Calu3 (cell line): ENCODE data around the gene EPHA10. TPM values are rescaled to one million over a fixed set of nuclear protein-coding genes. Genes with fewer than 3 reads are reported as not detected.

Experiments
- BruUV-seq: library from RNA; stranded (reverse); fragments of 400-500 nt; replicated peaks from 2 replicates; lab custom pipeline; 2021; lab: Mats Ljungman, UMichigan
- CTCF ChIA-PET: fragments of 300-600 bp; sonication (Branson Sonifier 250); formaldehyde crosslinking; loops from one replicate; lab custom pipeline; 2022; ENCODE audit warnings: antibody characterized with exemption; lab: Charles Lee
- DNase-seq: peaks from one replicate; pipeline ENCODE4 v3.0.0; 2022
- H3K27ac Mint-ChIP-seq: one replicate; pipeline ENCODE4 v1.8.0; 2022; ENCODE audit warnings: mixed read lengths; ENCODE audit not compliant: unreplicated experiment
- H3K27me3 Mint-ChIP-seq: one replicate; pipeline ENCODE4 v1.8.0; 2022; ENCODE audit warnings: mixed read lengths; ENCODE audit not compliant: unreplicated experiment
- H3K36me3 Mint-ChIP-seq: one replicate; pipeline ENCODE4 v1.8.0; 2022; ENCODE audit warnings: mild to moderate bottlenecking, moderate library complexity, mixed read lengths; ENCODE audit not compliant: insufficient read depth, unreplicated experiment
- H3K4me1 Mint-ChIP-seq: one replicate; pipeline ENCODE4 v1.8.0; 2022; ENCODE audit warnings: mild to moderate bottlenecking, low read depth, mixed read lengths; ENCODE audit not compliant: unreplicated experiment
- H3K4me3 Mint-ChIP-seq: one replicate; pipeline ENCODE4 v1.8.0; 2022; ENCODE audit warnings: mild to moderate bottlenecking, low read depth, moderate library complexity, mixed read lengths; ENCODE audit not compliant: unreplicated experiment
- H3K9me3 Mint-ChIP-seq: one replicate; pipeline ENCODE4 v1.8.0; 2022; ENCODE audit warnings: low read depth, mixed read lengths; ENCODE audit not compliant: unreplicated experiment
- intact Hi-C: fragments of 100-400 bp; cut with micrococcal nuclease; formaldehyde crosslinking; loops from one replicate; pipeline ENCODE4 v1.10.0; 2022; ENCODE audit not compliant: unreplicated experiment
- total RNA-seq: library from RNA; stranded (reverse); gene quantifications from 2 replicates; pipeline ENCODE4 v1.2.3, GENCODE V29; 2022
- TF ChIP-seq, protein P1 (sequence below): fragments of 200-600 bp; IDR thresholded peaks from one replicate; pipeline ENCODE4 v1.8.0; 2022; ENCODE audit warnings: antibody characterized with exemption; ENCODE audit not compliant: unreplicated experiment

EPHA10 gene
- total RNA-seq, 1 experiment from 2014 or later = 7.8 TPM

GRCh38 chr1:37809942-37810341 is 45.0 kb upstream of the EPHA10 start:
- no peak for DNase-seq
- intact Hi-C loops = loop anchor here (10.0 kb wide), 1 partner anchor 115 kb away; the partner anchor contains the start of gene CDCA8
- BruUV-seq = no TSS peak
- H3K27me3 Mint-ChIP-seq = no peaks in the 10 kb centered on the region
- H3K4me3 Mint-ChIP-seq = no peak overlapping the region
- H3K4me1 Mint-ChIP-seq = peaks cover 13% of the 10 kb centered on the region
- no peaks in the 10 kb centered on the region for H3K9me3 Mint-ChIP-seq
- peaks cover 39% of the 10 kb centered on the region for H3K36me3 Mint-ChIP-seq
- H3K27ac Mint-ChIP-seq = no peak overlapping the region
- CTCF ChIA-PET = interaction anchor here (0.6 kb wide), 1 partner anchor 517 kb away, joined by 9 read pairs; no protein-coding TSS in a partner anchor
- TF ChIP-seq, protein P1, sequence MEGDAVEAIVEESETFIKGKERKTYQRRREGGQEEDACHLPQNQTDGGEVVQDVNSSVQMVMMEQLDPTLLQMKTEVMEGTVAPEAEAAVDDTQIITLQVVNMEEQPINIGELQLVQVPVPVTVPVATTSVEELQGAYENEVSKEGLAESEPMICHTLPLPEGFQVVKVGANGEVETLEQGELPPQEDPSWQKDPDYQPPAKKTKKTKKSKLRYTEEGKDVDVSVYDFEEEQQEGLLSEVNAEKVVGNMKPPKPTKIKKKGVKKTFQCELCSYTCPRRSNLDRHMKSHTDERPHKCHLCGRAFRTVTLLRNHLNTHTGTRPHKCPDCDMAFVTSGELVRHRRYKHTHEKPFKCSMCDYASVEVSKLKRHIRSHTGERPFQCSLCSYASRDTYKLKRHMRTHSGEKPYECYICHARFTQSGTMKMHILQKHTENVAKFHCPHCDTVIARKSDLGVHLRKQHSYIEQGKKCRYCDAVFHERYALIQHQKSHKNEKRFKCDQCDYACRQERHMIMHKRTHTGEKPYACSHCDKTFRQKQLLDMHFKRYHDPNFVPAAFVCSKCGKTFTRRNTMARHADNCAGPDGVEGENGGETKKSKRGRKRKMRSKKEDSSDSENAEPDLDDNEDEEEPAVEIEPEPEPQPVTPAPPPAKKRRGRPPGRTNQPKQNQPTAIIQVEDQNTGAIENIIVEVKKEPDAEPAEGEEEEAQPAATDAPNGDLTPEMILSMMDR = no peak

DNA sequence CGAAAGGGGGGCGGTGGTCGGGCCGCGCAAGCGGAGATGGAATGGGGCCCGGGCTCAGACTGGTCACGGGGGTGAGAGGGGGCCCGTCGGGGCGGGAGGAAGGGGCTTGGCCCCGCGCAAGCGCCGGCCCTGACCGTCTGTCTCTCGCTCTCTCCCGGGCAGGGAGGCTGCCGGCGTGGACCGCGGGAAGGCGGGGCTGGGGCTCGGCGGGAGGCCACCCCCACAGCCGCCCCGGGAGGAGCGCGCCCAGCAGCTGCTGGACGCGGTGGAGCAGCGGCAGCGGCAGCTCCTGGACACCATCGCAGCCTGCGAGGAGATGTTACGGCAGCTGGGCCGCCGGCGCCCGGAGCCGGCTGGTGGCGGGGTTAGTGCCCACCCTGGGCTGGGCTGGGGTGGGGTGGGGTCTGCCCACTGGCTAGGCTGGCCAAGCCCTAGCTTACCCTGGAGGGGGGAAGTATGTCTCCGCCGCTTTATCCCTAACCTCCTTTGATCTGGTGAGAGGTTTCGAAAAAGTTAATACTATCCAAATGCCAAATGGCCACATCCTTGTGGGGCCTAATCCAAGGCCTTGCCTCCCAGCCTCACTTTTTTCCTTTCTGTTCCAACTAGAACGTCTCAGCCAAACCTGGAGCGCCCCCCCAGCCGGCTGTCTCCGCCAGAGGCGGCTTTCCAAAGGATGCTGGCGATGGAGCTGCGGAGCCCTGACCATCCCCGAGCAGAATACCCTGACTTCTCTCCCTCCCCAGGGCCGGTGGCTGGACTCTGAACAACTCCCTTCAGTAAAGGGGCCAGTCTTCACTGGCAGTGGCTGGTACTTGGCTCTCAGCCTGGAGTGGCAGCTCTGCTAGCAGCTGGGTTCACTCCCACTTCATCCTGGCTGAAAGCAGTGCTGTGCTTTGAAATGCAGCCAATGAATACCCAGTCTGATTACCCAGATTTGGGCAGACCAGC is 43.7 kb upstream of the EPHA10 start:
- peak overlapping the region; percentile 96 for H3K27ac Mint-ChIP-seq
- no TSS peak for BruUV-seq
- CTCF ChIA-PET = interaction anchor here (0.6 to 1.4 kb wide), 8 partner anchors 12 to 778 kb away, joined by 3 to 10 read pairs (median 4); a partner anchor contains a TSS
- DNase-seq = peak; percentile 82
- TF ChIP-seq, protein P1 = no peak
- no peaks in the 10 kb centered on the region for H3K27me3 Mint-ChIP-seq
- peaks cover 51% of the 10 kb centered on the region for H3K36me3 Mint-ChIP-seq
- peaks cover 13% of the 10 kb centered on the region for H3K4me1 Mint-ChIP-seq
- intact Hi-C loops = loop anchor here (10.0 kb wide), 1 partner anchor 114 kb away; the partner anchor contains the start of gene CDCA8
- peak overlapping the region; percentile 95 for H3K4me3 Mint-ChIP-seq
- no peaks in the 10 kb centered on the region for H3K9me3 Mint-ChIP-seq

GRCh38 chr1:37807555-37808368 is 42.8 kb upstream of the EPHA10 start, which contains the start of the genes C1orf122 and YRDC:
Gene C1orf122 (plus strand): TSS chr1:37807790. CDS start chr1:37808405, 615 bp downstream.
Gene YRDC (minus strand): TSS chr1:37808208. CDS start chr1:37808180, 28 bp downstream.
- H3K4me3 Mint-ChIP-seq = peak within 1 kb of the TSS; percentile 95
- no peaks in the 10 kb centered on the region for H3K9me3 Mint-ChIP-seq
- peaks cover 59% of the 10 kb centered on the region for H3K36me3 Mint-ChIP-seq
- H3K27me3 Mint-ChIP-seq = no peaks in the 10 kb centered on the region
- H3K27ac Mint-ChIP-seq = peak within 1 kb of the TSS; percentile 96
- TF ChIP-seq, protein P1 = no peak
- DNase-seq = peak; percentile 96
- intact Hi-C loops = loop anchor here (10.0 kb wide), 1 partner anchor 113 kb away; the partner anchor contains the start of gene CDCA8
- peaks cover 13% of the 10 kb centered on the region for H3K4me1 Mint-ChIP-seq
- BruUV-seq = no TSS peak
- CTCF ChIA-PET = interaction anchor here (0.6 to 1.4 kb wide), 8 partner anchors 11 to 779 kb away, joined by 3 to 10 read pairs (median 4); a partner anchor contains a TSS

DNA sequence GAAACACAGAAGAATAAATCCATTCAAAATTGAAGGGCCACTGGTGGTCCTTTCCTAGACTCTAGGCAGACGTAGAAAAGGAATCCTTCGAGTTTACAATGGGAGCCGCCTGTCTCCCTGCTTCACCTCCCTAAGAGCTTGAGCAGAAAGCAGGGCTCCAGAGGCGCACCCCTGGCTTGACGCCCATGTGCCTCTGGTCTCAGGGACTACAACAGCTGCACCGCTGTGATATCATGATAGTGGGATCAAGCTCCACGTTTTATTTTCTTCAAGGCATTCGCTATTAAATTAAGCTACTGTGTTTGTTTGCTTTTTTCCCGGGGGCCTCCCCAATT is 42.3 kb upstream of the EPHA10 start:
- TF ChIP-seq, protein P1 = no peak
- Mint-ChIP-seq H3K4me3 (peak overlapping the region; percentile 95), H3K36me3 (peaks cover 65% of the 10 kb centered on the region), H3K27ac (peak overlapping the region; percentile 96), H3K4me1 (peaks cover 13% of the 10 kb centered on the region), H3K9me3 (no peaks in the 10 kb centered on the region), H3K27me3 (no peaks in the 10 kb centered on the region)
- TSS peak; percentile 32 for BruUV-seq
- DNase-seq = no peak
- CTCF ChIA-PET = no interaction called here
- intact Hi-C loops = loop anchor here (10.0 kb wide), 1 partner anchor 112 kb away; the partner anchor contains the start of gene CDCA8
